GM12874 (cell line): Measurements from ENCODE around the gene FAM83C.

Source experiments
- CTCF ChIP-seq: IDR thresholded peaks from 2 replicates; pipeline ENCODE4 v1.5.1; 2011; ENCODE audit warnings: low read depth, mild to moderate bottlenecking, control low read depth, low read length, moderate library complexity; ENCODE audit not compliant: insufficient read depth

Gene FAM83C

GRCh38 chr20:35284267-35284991 is 7.8 kb downstream of the FAM83C start, which contains the start of gene EIF6:
Gene EIF6, minus strand, starts transcription at chr20:35284772. Its CDS starts 285 bp downstream, at chr20:35284487.
- TF ChIP-seq CTCF: no peak

- TF ChIP-seq CTCF: no peak
Measured at GRCh38 chr20:35283441-35284266, 8.6 kb downstream of the FAM83C start.

GRCh38 chr20:35281506-35282101 is 10.6 kb downstream of the FAM83C start:
- no peak for TF ChIP-seq CTCF

- no peak for TF ChIP-seq CTCF
Measured at GRCh38 chr20:35280523-35280922, 11.7 kb downstream of the FAM83C start.

- TF ChIP-seq CTCF: no peak
Measured at GRCh38 chr20:35279533-35280174, 12.6 kb downstream of the FAM83C start.

- TF ChIP-seq CTCF: no peak
Measured at GRCh38 chr20:35279040-35279439, 13.2 kb downstream of the FAM83C start.
